Endothelial cell (in vitro differentiated cells): ENCODE measurements around the gene PPL. TPM values are rescaled to one million over a fixed set of nuclear protein-coding genes. Genes with fewer than 3 reads are reported as not detected.

Source experiments
- DNase-seq: peaks from one replicate; pipeline ENCODE4 v3.0.0; 2021; ENCODE audit warnings: low spot score
- H3K27ac Mint-ChIP-seq: one replicate; pipeline ENCODE4 v1.8.0; 2021; ENCODE audit warnings: mixed read lengths, inconsistent platforms; ENCODE audit not compliant: unreplicated experiment
- H3K27me3 Mint-ChIP-seq: one replicate; pipeline ENCODE4 v1.8.0; 2021; ENCODE audit warnings: mild to moderate bottlenecking, moderate library complexity, mixed read lengths, inconsistent platforms; ENCODE audit not compliant: unreplicated experiment
- H3K36me3 Mint-ChIP-seq: one replicate; pipeline ENCODE4 v1.8.0; 2021; ENCODE audit warnings: mild to moderate bottlenecking, low read depth, mixed read lengths, inconsistent platforms; ENCODE audit not compliant: unreplicated experiment
- H3K4me1 Mint-ChIP-seq: one replicate; pipeline ENCODE4 v1.8.0; 2021; ENCODE audit warnings: mild to moderate bottlenecking, mixed read lengths, inconsistent platforms; ENCODE audit not compliant: unreplicated experiment
- H3K4me3 Mint-ChIP-seq: one replicate; pipeline ENCODE4 v1.8.0; 2021; ENCODE audit warnings: mild to moderate bottlenecking, mixed read lengths, inconsistent platforms; ENCODE audit not compliant: unreplicated experiment
- H3K9me3 Mint-ChIP-seq: one replicate; pipeline ENCODE4 v1.8.0; 2021; ENCODE audit warnings: mixed read lengths, inconsistent platforms; ENCODE audit not compliant: unreplicated experiment
- CTCF ChIP-seq: fragments of 200-600 bp; sonication (generic); IDR thresholded peaks from one replicate; pipeline ENCODE4 v1.5.0; 2021; ENCODE audit warnings: antibody characterized with exemption; ENCODE audit not compliant: unreplicated experiment
- total RNA-seq: library from RNA; stranded (reverse); fragmentation: NEBNext Ultra II Directional; extraction: Animal tissue kit (Norgen Biotek cat#: 25700); gene quantifications from one replicate; pipeline ENCODE4 v1.2.1, GENCODE V29; 2021; ENCODE audit not compliant: unreplicated experiment

Gene PPL
- total RNA-seq, 1 donor from 2014 or later, result 1.1 TPM

- DNase-seq, result no peak
- H3K4me3 Mint-ChIP-seq, result no peak overlapping the region
- no peaks in the 10 kb centered on the region for H3K36me3 Mint-ChIP-seq
- no peaks in the 10 kb centered on the region for H3K9me3 Mint-ChIP-seq
- peaks cover 4% of the 10 kb centered on the region for H3K27me3 Mint-ChIP-seq
- no peak overlapping the region for H3K27ac Mint-ChIP-seq
- no peak for TF ChIP-seq CTCF
- H3K4me1 Mint-ChIP-seq, result no peaks in the 10 kb centered on the region
Observed at GRCh38 chr16:4918781-4919251, 18.1 kb downstream of the PPL start.

- Mint-ChIP-seq H3K9me3 (no peaks in the 10 kb centered on the region), H3K36me3 (no peaks in the 10 kb centered on the region), H3K4me3 (no peak overlapping the region)
Observed at GRCh38 chr16:4917117-4917516, 19.8 kb downstream of the PPL start.

GRCh38 chr16:4915226-4915761 lies 21.7 kb downstream of the PPL start:
- TF ChIP-seq CTCF, result no peak
- no peak for DNase-seq
- H3K9me3 Mint-ChIP-seq, result no peaks in the 10 kb centered on the region
- H3K27ac Mint-ChIP-seq, result no peak overlapping the region
- no peaks in the 10 kb centered on the region for H3K36me3 Mint-ChIP-seq
- peaks cover 3% of the 10 kb centered on the region for H3K27me3 Mint-ChIP-seq
- H3K4me1 Mint-ChIP-seq, result no peaks in the 10 kb centered on the region
- H3K4me3 Mint-ChIP-seq, result no peak overlapping the region

More at GRCh38 chr16:4917117-4917516, 19.8 kb downstream of the PPL start:
- DNase-seq, result no peak
- no peak overlapping the region for H3K27ac Mint-ChIP-seq
- H3K27me3 Mint-ChIP-seq, result peaks cover 3% of the 10 kb centered on the region
- TF ChIP-seq CTCF, result no peak
- H3K4me1 Mint-ChIP-seq, result no peaks in the 10 kb centered on the region

- no peak overlapping the region for H3K27ac Mint-ChIP-seq
- no peaks in the 10 kb centered on the region for H3K4me1 Mint-ChIP-seq
- H3K36me3 Mint-ChIP-seq, result no peaks in the 10 kb centered on the region
- peaks cover 3% of the 10 kb centered on the region for H3K27me3 Mint-ChIP-seq
- H3K9me3 Mint-ChIP-seq, result no peaks in the 10 kb centered on the region
- TF ChIP-seq CTCF, result no peak
- no peak for DNase-seq
- no peak overlapping the region for H3K4me3 Mint-ChIP-seq
Observed at GRCh38 chr16:4914528-4915225, 22.3 kb downstream of the PPL start.
